Activated naive CD4-positive, alpha-beta T cell treated with anti-CD3 and anti-CD28 coated beads, Interleukin-2, amount 50 U/mL, for 16 hours (primary cell): ENCODE data around the gene UHRF2.
A peak's percentile ranks its signal among the peaks of the same experiment; 100 is the strongest.
"Not testable (repeated sequence)": the region's sequence is repeated elsewhere in the genome, so short reads cannot be mapped to it uniquely, and the experiment has no call there.

Experiments used
- DNase-seq: peaks from one replicate; pipeline ENCODE4 v3.0.0-alpha.2; 2020

The UHRF2 gene, protein sequence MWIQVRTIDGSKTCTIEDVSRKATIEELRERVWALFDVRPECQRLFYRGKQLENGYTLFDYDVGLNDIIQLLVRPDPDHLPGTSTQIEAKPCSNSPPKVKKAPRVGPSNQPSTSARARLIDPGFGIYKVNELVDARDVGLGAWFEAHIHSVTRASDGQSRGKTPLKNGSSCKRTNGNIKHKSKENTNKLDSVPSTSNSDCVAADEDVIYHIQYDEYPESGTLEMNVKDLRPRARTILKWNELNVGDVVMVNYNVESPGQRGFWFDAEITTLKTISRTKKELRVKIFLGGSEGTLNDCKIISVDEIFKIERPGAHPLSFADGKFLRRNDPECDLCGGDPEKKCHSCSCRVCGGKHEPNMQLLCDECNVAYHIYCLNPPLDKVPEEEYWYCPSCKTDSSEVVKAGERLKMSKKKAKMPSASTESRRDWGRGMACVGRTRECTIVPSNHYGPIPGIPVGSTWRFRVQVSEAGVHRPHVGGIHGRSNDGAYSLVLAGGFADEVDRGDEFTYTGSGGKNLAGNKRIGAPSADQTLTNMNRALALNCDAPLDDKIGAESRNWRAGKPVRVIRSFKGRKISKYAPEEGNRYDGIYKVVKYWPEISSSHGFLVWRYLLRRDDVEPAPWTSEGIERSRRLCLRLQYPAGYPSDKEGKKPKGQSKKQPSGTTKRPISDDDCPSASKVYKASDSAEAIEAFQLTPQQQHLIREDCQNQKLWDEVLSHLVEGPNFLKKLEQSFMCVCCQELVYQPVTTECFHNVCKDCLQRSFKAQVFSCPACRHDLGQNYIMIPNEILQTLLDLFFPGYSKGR

DNA sequence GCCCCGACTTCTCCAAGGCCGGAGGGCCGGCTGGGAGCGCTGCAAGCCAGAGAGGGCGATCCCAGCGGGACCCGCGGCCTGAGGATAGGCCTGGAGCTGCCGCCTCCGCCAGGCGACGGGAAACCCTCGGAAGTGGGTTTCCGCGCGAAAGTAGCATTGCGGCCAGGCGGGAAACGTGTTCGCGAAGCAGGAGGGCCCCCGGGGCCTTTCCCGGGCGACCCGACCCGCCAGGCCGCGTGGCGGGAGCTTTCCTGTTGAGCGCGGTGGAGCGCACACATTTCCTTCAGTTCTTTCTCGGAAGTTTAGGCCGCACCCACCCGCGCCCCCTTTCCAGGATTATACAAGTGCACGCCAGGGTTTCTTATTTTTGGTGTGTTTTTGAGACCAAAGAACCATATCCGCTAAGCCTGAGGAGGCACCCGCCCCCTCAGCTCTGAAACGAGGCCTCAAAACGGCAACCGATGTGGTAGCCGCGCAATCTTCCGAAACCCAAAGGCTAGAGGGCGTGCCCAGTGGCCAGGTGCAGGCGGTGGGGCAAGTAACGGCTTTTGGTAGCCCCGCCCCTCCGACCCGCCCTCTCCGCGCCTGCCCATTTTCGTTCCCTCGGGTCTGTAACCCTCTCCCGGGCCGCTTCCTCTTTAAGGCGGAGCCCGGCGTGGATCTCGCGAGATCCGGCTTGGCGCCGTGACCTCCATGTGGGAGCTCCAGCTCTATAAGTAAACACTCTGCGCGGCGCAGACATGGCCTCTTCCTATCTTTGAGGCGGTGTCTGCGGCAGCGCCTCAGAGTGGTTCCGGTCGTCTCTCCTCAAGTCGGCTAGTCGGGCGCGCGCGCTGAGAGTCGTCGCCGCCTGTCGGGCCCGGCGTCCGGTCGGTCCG, at the start of gene UHRF2:
TSS of gene UHRF2 (plus strand) at position 713 of the 878 bp plus-strand sequence. CDS start 292 bp downstream, outside the sequence.
- DNase-seq: peak; percentile 99

DNA sequence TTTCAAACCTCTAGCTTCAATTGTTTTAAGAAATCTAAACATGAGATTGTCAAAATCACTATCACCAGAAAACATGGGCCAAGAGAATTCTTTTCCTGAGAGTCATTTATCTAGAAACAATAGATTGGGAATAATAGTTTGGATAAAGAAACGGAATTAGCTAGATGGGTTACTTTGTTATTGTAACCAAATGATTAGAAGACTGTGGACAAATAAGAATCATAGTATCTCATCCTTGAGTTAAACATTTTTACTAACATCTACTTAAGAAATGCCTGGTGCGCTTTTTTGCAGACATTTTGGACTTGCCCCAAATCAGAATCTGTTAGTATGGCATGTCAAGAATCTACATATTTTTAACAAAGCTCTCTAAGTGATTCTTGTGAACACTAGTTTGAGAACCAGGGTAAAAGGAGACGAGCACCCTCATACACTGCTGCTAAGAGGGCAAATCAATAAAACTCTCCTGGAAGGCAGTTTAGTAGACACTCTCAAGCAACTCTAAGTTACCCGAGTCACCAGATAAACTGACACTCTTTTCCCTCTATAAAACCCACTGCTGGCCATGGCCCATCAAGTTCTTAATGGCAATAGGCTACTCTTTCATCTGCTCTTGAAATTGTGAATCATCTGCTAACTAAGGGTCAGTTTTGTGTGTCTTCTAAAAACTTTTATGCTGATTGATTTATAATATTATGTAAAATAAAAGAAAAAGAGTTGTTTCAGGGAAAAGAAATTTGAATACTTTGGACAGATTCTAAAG, 45.7 kb upstream of the UHRF2 start:
- DNase-seq: no peak

DNA sequence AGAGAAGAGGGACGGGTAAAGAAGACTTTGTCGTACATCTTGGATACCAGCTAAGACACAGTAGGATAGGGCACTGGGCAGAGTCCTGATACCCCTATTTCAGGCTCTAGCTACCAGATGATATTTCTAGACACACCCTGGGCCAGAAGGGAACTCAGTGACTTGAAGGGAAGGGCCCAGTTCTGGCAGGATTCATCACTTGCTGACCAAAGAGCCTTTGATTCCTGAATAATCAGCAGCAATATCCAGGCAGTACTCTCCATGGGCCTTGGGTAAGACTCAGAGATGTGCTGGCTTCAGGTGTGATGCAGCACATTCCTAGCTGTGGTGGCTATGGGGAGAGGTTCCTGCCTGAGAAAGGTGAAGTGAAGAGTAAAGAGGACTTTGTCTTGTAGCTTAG, 44.2 kb upstream of the UHRF2 start:
- no peak for DNase-seq

DNA sequence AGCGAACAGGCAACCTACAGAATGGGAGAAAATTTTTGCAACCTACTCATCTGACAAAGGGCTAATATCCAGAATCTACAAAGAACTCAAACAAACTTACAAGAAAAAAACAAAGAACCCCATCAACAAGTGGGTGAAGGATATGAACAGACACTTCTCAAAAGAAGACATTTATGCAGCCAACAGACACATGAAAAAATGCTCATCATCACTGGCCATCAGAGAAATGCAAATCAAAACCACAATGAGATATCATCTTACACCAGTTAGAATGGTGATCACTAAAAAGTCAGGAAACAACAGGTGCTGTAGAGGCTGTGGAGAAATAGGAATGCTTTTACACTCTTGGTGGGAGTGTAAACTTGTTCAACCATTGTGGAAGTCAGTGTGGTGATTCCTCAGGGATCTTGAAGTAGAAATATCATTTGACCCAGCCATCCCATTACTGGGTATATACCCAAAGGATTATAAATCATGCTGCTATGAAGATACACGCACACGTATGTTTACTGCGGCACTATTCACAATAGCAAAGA, 31.5 kb upstream of the UHRF2 start:
- DNase-seq: not testable (repeated sequence)

DNA sequence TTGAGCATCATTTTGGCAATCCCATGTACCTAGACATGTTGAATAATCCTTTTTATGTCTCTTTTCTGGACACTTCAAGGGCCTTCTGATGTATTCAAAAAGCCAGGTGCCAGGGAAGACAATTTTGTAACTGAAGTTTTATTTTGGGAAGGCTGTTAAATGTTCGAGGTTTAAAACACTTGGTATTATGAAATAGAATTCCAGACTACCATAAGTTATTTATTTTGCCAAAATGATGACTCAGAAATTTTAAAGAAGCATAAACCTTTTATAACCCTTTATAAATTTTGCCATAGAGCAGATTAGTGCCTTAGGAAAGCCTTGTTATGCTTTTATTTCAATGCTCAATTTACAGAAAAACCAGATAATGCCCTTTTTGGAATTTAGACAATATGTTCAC, 30.3 kb upstream of the UHRF2 start:
- no peak for DNase-seq

DNA sequence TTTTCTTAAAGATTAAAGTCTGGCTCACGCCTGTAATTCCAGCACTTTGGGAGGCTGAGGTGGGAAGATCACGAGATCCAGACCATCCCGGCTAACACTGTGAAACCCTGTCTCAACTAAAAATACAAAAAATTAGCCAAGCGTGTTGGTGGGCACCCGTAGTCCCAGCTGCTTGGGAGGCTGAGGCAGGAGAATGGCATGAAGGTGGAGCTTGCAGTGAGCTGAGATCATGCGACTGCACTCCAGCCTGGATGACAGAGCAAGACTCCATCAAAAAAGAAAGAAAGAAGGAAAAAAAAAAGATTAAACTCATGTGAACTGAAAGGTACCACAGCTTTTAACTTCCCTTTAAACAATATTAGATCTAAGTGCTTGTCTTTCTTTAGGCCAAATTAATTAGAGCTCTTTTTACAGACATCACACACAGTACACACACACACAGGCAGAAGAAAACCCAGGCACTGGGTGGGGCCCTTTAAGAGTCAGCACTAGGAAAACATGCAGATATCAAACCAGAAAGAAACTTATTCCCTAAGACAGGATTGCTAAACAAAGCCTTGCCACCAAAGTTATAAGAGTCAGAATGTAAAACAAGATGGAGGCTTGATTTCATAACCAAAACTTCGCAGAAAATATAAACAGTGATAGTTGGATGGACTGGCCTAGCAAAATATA, 29.3 kb upstream of the UHRF2 start:
- DNase-seq: no peak

DNA sequence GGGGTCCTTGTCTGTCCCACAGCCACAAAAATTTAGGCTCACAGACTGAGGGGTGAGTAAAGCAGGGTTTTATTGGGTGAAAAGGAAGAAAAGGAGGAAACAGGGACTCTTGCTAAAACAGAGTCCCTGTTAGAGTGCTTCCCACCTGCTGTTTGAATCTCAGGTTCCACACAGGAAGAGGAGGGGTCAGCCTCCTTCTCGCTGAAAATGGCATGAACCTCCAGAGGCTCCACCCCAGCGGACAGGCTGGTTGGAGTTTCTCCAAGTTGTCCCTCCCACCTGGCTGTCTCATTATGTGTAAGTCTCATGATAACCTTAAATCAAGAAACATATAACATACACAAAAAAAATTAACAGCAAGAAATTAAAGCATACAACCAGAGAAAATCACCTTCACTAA, 28.3 kb upstream of the UHRF2 start:
- no peak for DNase-seq

DNA sequence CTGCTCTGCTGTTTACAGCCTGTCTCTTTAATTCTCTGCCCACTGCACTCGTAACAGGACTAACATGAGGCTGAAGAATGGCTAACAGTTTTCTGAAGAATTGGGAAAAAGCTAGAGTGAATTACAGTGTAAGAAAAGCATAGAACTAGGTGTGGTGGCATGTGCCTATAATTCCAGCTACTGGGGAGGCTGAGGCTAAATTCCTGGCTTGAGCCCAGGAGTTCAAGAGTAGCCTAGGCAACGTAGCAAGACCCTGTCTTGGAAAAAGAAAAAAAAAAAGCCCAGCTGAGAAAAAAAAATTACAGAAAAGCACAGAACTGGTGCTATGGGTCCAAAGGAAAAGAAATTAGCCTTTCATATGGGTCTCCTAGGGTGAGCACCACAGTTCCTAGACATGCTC, 13.9 kb upstream of the UHRF2 start:
- DNase-seq: no peak

DNA sequence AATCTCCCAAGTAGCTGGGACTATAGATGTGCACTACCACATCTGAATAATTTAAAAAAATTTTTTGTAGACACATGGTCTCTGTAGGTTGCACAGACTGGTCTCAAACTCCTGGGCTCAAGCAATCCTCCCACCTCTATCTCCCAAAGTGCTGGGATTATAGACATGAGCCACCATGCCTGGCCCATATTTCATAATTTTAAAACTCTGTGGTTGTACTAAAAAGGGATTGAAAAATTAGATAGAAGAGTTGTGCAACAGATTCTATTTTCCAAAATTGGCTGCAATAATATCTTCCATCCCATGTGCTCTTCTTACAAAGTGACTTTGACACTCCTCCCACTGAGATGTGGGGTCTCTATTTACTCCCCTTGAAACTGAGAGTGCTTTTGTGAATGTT, 7.6 kb upstream of the UHRF2 start:
- no peak for DNase-seq

DNA sequence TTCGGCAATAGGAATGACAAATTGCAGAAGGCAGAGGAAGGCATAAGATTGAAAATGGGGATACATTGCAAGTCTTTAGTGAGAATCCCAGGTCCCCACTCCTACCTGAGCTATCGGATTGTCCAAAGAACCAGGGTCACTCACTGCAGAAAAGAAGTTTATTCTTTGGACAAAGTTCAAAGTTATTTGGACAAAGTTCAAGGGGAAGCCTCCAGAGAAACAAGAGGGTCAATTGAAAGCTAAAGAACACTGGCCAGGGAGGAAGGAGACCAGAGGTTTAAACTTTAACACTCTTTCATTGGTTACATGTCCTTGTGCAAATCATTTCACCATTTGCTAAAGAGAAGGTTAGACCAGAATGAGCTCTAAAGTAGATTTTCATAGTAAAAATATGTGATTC, 5.2 kb upstream of the UHRF2 start:
- no peak for DNase-seq

DNA sequence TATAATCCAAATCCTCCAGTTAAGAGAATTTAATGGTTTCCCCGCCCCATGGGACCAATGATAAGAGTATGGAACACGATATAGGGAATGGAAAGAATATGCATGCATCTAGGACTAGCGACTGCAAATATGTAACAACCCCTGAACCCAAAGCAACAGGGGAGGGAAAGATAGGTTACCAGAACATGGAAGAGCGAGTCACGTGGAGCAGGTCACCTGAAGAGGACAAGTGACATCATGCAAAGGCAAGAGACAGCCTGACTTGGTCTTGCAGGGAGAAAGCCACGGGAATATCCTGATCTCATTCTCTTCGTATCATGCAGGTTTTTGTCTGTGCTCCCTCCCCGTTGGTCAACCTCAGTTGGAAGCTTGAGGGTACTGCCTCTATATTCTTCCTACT, 4.7 kb upstream of the UHRF2 start:
- DNase-seq: no peak

DNA sequence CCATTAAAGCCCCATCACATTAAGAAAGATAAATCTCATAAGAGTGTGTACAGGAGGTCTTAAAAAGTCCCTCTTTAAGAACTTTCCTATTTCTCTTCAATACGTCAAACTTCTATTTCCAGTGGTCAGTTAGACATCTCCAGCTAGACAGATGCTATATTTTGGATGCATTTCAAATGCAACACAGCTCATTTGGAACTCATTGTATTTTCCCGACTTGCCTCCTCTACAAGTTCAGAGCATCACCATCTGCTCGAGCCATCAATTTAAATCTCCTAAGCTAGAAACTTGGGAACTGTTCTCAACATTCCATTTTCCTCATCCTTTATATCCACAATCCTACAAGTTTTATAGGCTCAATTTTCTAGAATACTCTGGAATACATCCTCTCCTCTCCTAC, 3.2 kb upstream of the UHRF2 start:
- no peak for DNase-seq

DNA sequence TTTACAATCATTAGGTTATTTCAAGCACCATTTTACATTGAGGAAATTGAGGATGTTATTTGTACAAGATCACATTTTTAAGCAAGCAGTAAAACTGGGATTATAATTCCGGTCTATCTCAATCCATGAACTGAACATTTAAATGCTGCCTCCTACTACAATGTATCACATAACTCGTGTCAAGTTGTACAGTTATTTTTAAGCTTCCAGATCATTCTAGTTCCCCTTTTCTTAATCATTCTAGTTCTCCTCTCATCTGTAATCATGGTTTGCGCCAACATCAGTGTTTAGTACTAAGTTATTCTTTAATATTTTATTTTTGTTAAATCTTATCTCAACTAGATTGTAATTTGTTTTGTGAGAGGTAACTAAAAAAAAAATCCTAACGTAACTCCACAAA, 2.4 kb upstream of the UHRF2 start:
- no peak for DNase-seq

DNA sequence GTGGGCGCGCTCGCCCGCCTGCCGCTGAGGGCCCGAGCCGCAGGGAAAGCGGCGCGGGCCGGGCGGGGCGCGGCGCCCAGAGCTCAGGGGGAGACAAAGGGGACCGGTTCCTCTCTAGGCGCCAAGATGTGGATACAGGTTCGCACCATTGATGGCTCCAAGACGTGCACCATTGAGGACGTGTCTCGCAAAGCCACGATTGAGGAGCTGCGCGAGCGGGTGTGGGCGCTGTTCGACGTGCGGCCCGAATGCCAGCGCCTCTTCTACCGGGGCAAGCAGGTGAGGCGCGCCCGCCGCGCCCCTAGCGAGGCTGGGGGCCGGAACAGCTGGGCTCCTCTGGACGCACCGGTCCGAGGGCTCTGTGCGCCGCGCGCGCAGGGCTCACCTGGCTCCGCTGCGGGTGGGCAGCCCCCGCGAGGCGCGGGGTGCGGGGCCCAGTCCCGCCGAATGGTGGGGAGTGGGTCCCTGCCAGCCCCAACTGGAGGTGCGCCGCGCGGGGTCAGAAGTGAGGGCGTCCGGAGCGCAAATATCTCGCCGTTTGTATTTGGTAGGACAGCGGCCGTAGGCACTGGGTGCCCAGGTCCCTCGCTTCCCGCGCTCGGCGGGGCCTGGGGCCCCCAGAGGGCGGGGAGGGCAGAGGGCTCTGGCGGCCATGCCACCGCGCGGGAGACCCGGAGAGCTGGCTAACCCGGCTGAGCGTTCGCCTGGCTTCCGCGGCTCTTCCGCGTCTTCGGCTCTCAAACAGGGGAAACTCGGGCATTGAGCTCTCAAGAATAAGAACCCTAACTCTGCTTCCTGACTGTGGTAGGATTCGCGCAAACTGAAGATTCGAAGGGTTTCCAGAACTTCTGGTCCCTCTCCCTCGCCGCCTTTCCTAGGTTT, 607 bp downstream of the UHRF2 start:
- DNase-seq: peak; percentile 47

DNA sequence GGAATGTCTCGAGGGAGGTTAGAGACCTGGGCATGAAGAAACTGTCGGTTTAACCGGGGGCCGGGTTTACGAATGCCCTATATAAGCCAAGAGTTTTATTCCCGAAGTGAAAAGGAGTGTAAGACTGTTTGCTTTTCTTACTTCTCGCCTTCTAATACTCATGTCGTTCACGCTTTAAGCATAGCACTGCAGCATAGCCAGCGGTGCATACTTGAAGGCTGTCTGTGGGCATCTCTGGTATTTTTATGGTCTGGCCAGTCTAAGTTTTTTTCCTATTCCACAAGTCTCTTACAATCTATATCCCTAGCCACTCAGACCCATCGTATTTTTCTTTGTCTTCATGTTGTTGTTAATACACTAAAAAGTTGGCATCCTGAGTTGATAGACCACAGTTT, 1.2 kb downstream of the UHRF2 start:
- no peak for DNase-seq

DNA sequence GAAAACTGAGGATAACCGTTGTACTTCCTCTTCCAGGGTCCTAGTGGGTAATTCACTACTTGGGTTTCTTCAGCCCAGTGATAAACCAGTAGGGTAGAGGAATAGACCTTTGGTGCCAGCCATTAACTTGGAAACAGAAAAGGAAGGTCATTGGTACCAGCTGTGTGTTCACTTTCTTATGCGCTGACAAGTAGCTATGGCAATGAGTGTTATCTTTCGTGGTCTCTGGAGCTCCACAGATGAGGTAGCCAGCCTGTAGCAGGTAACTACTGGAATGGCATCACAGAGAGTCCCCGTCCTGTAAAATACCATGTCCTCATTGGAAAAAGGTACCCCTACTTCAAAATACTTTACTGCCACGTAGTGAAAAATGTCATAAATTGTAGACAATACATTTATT, 2.3 kb downstream of the UHRF2 start:
- no peak for DNase-seq

DNA sequence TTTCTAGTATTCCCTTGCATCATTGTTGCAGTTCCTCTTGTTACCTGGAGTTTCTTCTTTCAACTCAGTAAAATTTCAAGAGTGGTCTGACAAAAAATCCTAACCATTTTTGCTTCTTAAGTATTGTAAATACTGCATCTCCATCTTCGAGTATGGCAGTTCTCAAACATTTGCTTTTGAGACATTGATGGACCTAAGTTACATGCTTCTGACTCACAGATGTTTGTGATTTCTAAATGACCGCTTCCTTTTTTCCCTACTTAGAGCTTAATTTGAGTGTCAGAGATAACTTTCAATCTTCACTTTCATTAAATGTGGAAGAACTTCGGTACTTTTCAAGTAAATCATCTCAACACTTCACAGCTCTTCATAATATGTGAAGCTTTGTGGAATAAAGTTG, 4.2 kb downstream of the UHRF2 start:
- DNase-seq: no peak

DNA sequence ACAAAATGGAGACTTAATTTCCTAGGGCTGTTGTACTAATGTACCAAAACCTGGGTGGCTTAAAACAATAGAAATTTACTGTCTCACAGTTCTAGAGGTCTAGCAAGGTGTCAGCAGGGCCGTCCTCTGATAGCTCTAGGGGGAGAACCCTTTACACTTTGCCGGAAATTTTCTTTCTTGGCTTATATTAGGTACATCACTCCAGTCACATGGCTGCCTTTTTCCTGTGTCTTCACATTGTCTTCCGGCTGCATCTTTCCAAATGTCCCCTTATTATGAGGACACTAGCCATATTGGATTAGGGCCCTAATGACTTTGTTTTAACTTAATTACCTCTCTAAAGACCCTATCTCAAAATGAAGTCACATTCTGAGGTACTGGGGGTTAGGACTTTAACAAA, 5.8 kb downstream of the UHRF2 start:
- DNase-seq: no peak

DNA sequence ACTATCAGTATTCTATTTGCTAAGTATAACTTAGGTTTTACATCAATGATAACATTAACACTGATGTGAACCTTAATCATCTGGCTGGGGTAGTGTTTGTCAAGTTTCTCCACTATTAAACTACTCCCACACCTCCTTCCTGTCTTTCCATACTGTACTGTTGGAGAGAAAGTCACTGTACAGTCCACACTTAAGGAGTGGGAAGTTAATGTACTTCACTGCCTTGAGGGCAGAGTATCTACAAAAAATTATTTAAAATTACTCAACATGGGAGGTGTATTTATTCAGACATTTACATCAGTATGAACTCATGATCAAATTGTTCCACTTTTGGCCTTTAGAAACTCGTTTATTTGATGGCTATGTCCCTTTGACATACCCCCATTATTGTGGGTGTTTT, 11.9 kb downstream of the UHRF2 start:
- DNase-seq: no peak

DNA sequence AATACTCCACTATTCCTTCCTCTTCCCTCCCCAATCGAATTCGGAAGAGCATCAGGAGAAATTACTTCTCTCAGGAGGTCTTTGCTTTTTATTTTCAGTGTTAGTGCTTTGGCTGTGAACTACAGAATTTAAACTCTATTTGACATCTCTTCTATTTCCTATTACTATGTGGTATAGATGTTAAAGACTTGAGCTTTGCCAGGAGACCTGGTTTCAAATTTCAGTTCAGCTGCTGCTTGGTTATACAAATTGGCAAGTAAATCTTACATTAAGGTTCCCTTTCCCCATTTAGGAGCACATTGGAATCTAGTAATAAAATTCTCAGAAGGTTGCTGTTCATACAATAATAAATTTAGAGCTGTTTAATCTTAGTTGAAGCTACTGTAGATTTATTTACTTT, 13.1 kb downstream of the UHRF2 start:
- no peak for DNase-seq
